Liver (tissue), 9 donors: Measurements from ENCODE around the gene GLIS1. TPM values are rescaled to one million over a fixed set of nuclear protein-coding genes. Genes with fewer than 3 reads are reported as not detected.

Experiments
- DNase-seq: peaks from one replicate; pipeline ENCODE4 v3.0.0-alpha.2; 2017; ENCODE audit warnings: low spot score
- H3K27ac ChIP-seq, 2 donors: one replicate each; pipeline ENCODE4 v1.7.0; 2013; ENCODE audit warnings: inconsistent platforms in 2 of 2, low read length in 2 of 2, control low read depth in 1 of 2, low read depth in 1 of 2, mild to moderate bottlenecking in 1 of 2
- H3K27me3 ChIP-seq, 4 donors: one replicate each; pipeline versions ENCODE4 v1.6.1 to v1.7.0; 2013; ENCODE audit warnings: low read length in 3 of 4, inconsistent platforms in 1 of 4, mild to moderate bottlenecking in 1 of 4, moderate library complexity in 1 of 4; ENCODE audit not compliant: control insufficient read depth in 4 of 4, insufficient read depth in 4 of 4
- H3K36me3 ChIP-seq, 4 donors: one replicate each; pipeline versions ENCODE4 v1.6.1 to v1.7.0; 2013; ENCODE audit warnings: low read length in 3 of 4, mild to moderate bottlenecking in 3 of 4, low read depth in 1 of 4, moderate library complexity in 1 of 4; ENCODE audit not compliant: control insufficient read depth in 4 of 4, insufficient read depth in 3 of 4
- H3K4me1 ChIP-seq, 4 donors: one replicate each; pipeline versions ENCODE4 v1.6.1 to v1.7.0; 2013; ENCODE audit warnings: low read length in 3 of 4, mild to moderate bottlenecking in 3 of 4, moderate library complexity in 1 of 4; ENCODE audit not compliant: control insufficient read depth in 4 of 4, insufficient read depth in 4 of 4
- H3K4me3 ChIP-seq, 3 donors: one replicate each; pipeline versions ENCODE4 v1.6.1 to v1.7.0; 2013; ENCODE audit warnings: low read length in 3 of 3, control low read depth in 1 of 3, low read depth in 1 of 3, mild to moderate bottlenecking in 1 of 3
- H3K9ac ChIP-seq, 2 donors: one replicate each; pipeline ENCODE4 v1.7.0; 2013; ENCODE audit warnings: low read length in 2 of 2, mild to moderate bottlenecking in 2 of 2, moderate library complexity in 2 of 2, control low read depth in 1 of 2, low read depth in 1 of 2
- H3K9me3 ChIP-seq, 4 donors: one replicate each; pipeline versions ENCODE4 v1.6.1 to v1.7.0; 2013; ENCODE audit warnings: low read length in 3 of 4; ENCODE audit not compliant: control insufficient read depth in 4 of 4
- ATF3 ChIP-seq: IDR thresholded peaks from 2 replicates; pipeline ENCODE4 v1.6.1; 2016; ENCODE audit warnings: antibody characterized with exemption
- CTCF ChIP-seq: fragments of 150-350 bp; IDR thresholded peaks from 2 replicates; pipeline ENCODE4 v1.5.1; 2017; ENCODE audit warnings: improper control_type of control experiment, low read depth, low read length; ENCODE audit not compliant: missing input control
- EGR1 ChIP-seq, 2 donors: IDR thresholded peaks; 2 replicates each; pipeline ENCODE4 v1.6.1; 2016 to 2018; ENCODE audit warnings: antibody characterized with exemption in 2 of 2, low read depth in 2 of 2
- FOXA1 ChIP-seq: IDR thresholded peaks from 2 replicates; pipeline ENCODE4 v1.6.1; 2016; ENCODE audit warnings: antibody characterized with exemption
- FOXA2 ChIP-seq: IDR thresholded peaks from 2 replicates; pipeline ENCODE4 v1.6.1; 2016; ENCODE audit warnings: antibody characterized with exemption
- HNF4A ChIP-seq, 2 donors: conservative IDR thresholded peaks; 2 replicates each; pipeline ENCODE4 v1.6.1; 2016; ENCODE audit warnings: antibody characterized with exemption in 2 of 2, mild to moderate bottlenecking in 2 of 2
- HNF4G ChIP-seq: IDR thresholded peaks from 2 replicates; pipeline ENCODE4 v1.6.1; 2016; ENCODE audit warnings: antibody characterized with exemption
- JUND ChIP-seq, 2 donors: IDR thresholded peaks; 2 replicates each; pipeline ENCODE4 v1.6.1; 2016; ENCODE audit warnings: antibody characterized with exemption in 2 of 2
- MAX ChIP-seq: IDR thresholded peaks from 2 replicates; pipeline ENCODE4 v1.6.1; 2016; ENCODE audit warnings: antibody characterized with exemption
- NR2F2 ChIP-seq: IDR thresholded peaks from 2 replicates; pipeline ENCODE4 v1.6.1; 2016; ENCODE audit warnings: antibody characterized with exemption
- RAD21 ChIP-seq, 2 donors: IDR thresholded peaks; 2 replicates each; pipeline ENCODE4 v1.6.1; 2016; ENCODE audit warnings: antibody characterized with exemption in 2 of 2, mild to moderate bottlenecking in 2 of 2
- REST ChIP-seq: IDR thresholded peaks from 2 replicates; pipeline ENCODE4 v1.6.1; 2016; ENCODE audit warnings: antibody characterized with exemption, mild to moderate bottlenecking
- RXRA ChIP-seq, 2 donors: IDR thresholded peaks; 2 replicates each; pipeline ENCODE4 v1.6.1; 2017 to 2018; ENCODE audit warnings: antibody characterized with exemption in 2 of 2, mild to moderate bottlenecking in 1 of 2
- SP1 ChIP-seq: IDR thresholded peaks from 2 replicates; pipeline ENCODE4 v1.6.1; 2018; ENCODE audit warnings: antibody characterized with exemption, mild to moderate bottlenecking
- TAF1 ChIP-seq: conservative IDR thresholded peaks from 2 replicates; pipeline ENCODE4 v1.6.1; 2016; ENCODE audit warnings: antibody characterized with exemption, mild to moderate bottlenecking
- YY1 ChIP-seq: IDR thresholded peaks from 2 replicates; pipeline ENCODE4 v1.6.1; 2016; ENCODE audit warnings: antibody characterized with exemption, mild to moderate bottlenecking
- ZBTB33 ChIP-seq: IDR thresholded peaks from 2 replicates; pipeline ENCODE4 v1.6.1; 2016; ENCODE audit warnings: antibody characterized with exemption
- WGBS: extraction: QIAGEN DNeasy Blood & Tissue Kit; methylation state at CpG from one replicate; pipeline ENCODE4 v1.1.7; 2013; 5-methylcytosine and 5-hydroxymethylcytosine counted together
- polyA plus RNA-seq, 2 donors: library from polyadenylated mRNA; stranded (reverse) in 1 of 2; unstranded in 1 of 2; fragments of 200-250 nt in 1 of 2; fragments of >200 nt in 1 of 2; fragmentation: Nextera tagmentation in 1 of 2; extraction: Ambion mirVana in 1 of 2; gene quantifications; one replicate each; pipeline versions ENCODE4 v1.2.1 to v1.2.3, GENCODE V29; 2013 to 2015
- total RNA-seq, 2 donors: library from RNA; depleted of rRNA; stranded (reverse); fragments of >200 nt; gene quantifications; one replicate each; pipeline ENCODE4 v1.2.3, GENCODE V29; 2014
- donor health status: healthy.
- donor health status: healthy.
- donor health status: healthy.
- donor health status: healthy.
- donor health status: healthy.

GLIS1 gene
- total and polyA plus RNA-seq, 4 donors = under 0.01 to 0.05 TPM; not detected in 2

- Histone ChIP-seq H3K36me3 (no peaks in the 10 kb centered on the region), H3K27me3 (no peaks in the 10 kb centered on the region), H3K4me3 (no peak overlapping the region), H3K9ac (no peak overlapping the region), H3K4me1 (no peaks in the 10 kb centered on the region), H3K27ac (no peak overlapping the region), H3K9me3 (peaks cover 0 to 4% (median 0%) of the 10 kb centered on the region in 4 donors)
- WGBS = 36% methylated on average over 6 of the region's 6 CpGs
- TF ChIP-seq CTCF = no peak
- no peak for TF ChIP-seq HNF4G
- TF ChIP-seq SP1 = no peak
- TF ChIP-seq FOXA2 = no peak
- TF ChIP-seq JUND (IDR thresholded peaks at IDR 0.05) = no peak
- TF ChIP-seq MAX = no peak
- TF ChIP-seq TAF1 = no peak
- no peak for TF ChIP-seq ZBTB33
- TF ChIP-seq EGR1 (IDR thresholded peaks at IDR 0.05; ENCODE audit: low read depth in 2 of 2) = no peak
- TF ChIP-seq RAD21 (IDR thresholded peaks at IDR 0.05) = no peak
- no peak for TF ChIP-seq ATF3
- no peak for TF ChIP-seq NR2F2
- TF ChIP-seq HNF4A (conservative IDR thresholded peaks at IDR 0.05) = no peak
- no peak for DNase-seq
These were observed 13.7 kb downstream of the GLIS1 start for GRCh38 chr1:53725238-53725689.

GRCh38 chr1:53722025-53722424, 16.9 kb downstream of the GLIS1 start:
- Histone ChIP-seq H3K9ac (no peak overlapping the region), H3K36me3 (no peaks in the 10 kb centered on the region), H3K27me3 (peaks cover 0 to 2% (median 0%) of the 10 kb centered on the region in 4 donors), H3K4me3 (no peak overlapping the region), H3K27ac (no peak overlapping the region), H3K9me3 (no peaks in the 10 kb centered on the region), H3K4me1 (no peaks in the 10 kb centered on the region)
- DNase-seq = no peak
- TF ChIP-seq SP1 (no peak), FOXA1 (no peak), JUND (IDR thresholded peaks at IDR 0.05) (no peak), YY1 (no peak), FOXA2 (no peak), TAF1 (no peak), RXRA (IDR thresholded peaks at IDR 0.05) (no peak), RAD21 (IDR thresholded peaks at IDR 0.05) (no peak), HNF4G (no peak), REST (no peak), NR2F2 (no peak), ZBTB33 (no peak), MAX (no peak), HNF4A (conservative IDR thresholded peaks at IDR 0.05) (no peak)
- WGBS = 94% methylated on average over 1 of the region's 1 CpG
